Chondrocyte (in vitro differentiated cells): Measurements from ENCODE around the gene CTAGE6. TPM values are rescaled to one million over a fixed set of nuclear protein-coding genes. Genes with fewer than 3 reads are reported as not detected.

Source experiments
- total RNA-seq: library from RNA; stranded (reverse); gene quantifications from 3 replicates; pipeline ENCODE4 v1.2.1, GENCODE V29; 2021

Gene CTAGE6
- total RNA-seq, 1 donor from 2014 or later = 0.17 TPM

Other genes starting within 250 kb of the CTAGE6 start
- 0.23 to 0.63 TPM (median 0.32 TPM) in 3 replicates for gene CTAGE15, start 185.9 kb downstream of the CTAGE6 start, total RNA-seq
- gene TCAF2, start 136.7 kb downstream of the CTAGE6 start, total RNA-seq = 2.1 to 2.8 TPM (median 2.3 TPM) in 3 replicates
- 106 to 127 TPM (median 109 TPM) in 3 replicates for gene TCAF1, start 144.5 kb upstream of the CTAGE6 start, total RNA-seq
- not detected in 3 replicates for gene OR2F2, start 177.5 kb upstream of the CTAGE6 start, total RNA-seq
- gene OR2F1, start 197.1 kb upstream of the CTAGE6 start, total RNA-seq = not detected in 3 replicates
- gene OR6B1, start 242.6 kb upstream of the CTAGE6 start, total RNA-seq = not detected in 3 replicates